Thoracic aorta (tissue), 2 donors: ENCODE measurements around the gene FAM111A. TPM values are rescaled to one million over a fixed set of nuclear protein-coding genes. Genes with fewer than 3 reads are reported as not detected.
"Not testable (repeated sequence)": the region's sequence is repeated elsewhere in the genome, so short reads cannot be mapped to it uniquely, and the experiment has no call there.

Experiments used
- ATAC-seq: fragments of 150-250 bp; one replicate; pipeline ENCODE4 v1.8.0; 2017; ENCODE audit warnings: low read depth; ENCODE audit not compliant: insufficient number of reproducible peaks, low FRiP score
- DNase-seq: peaks from one replicate; pipeline ENCODE4 v3.0.0-alpha.2; 2020; ENCODE audit warnings: low spot score
- H3K27ac ChIP-seq, 2 donors: fragments of 200-600 bp; sonication (generic); 1 replicate in 1 of 2; 2 replicates in 1 of 2; pipeline ENCODE4 v1.5.1; 2016; ENCODE audit warnings: mild to moderate bottlenecking in 2 of 2, moderate library complexity in 2 of 2
- H3K27me3 ChIP-seq: fragments of 200-600 bp; sonication (generic); replicated peaks from 2 replicates; pipeline ENCODE4 v1.6.0; 2016; ENCODE audit warnings: mild to moderate bottlenecking; ENCODE audit not compliant: insufficient read depth
- H3K36me3 ChIP-seq: fragments of 200-600 bp; sonication (generic); one replicate; pipeline ENCODE4 v1.5.1; 2016
- H3K4me1 ChIP-seq, 2 donors: fragments of 200-600 bp; sonication (generic); 1 replicate in 1 of 2; 2 replicates in 1 of 2; pipeline versions ENCODE4 v1.5.1 to v1.6.0; 2016; ENCODE audit warnings: low read depth in 2 of 2, mild to moderate bottlenecking in 1 of 2; ENCODE audit not compliant: control insufficient read depth in 1 of 2
- H3K4me3 ChIP-seq: fragments of 200-600 bp; sonication (generic); 2 replicates; pipeline ENCODE4 v1.5.1; 2016; ENCODE audit warnings: mild to moderate bottlenecking
- H3K9me3 ChIP-seq: fragments of 200-600 bp; sonication (generic); 2 replicates; pipeline ENCODE4 v1.5.1; 2016
- total RNA-seq, 2 donors: library from RNA; depleted of rRNA; stranded (reverse); fragments of >200 nt; gene quantifications; one replicate each; pipeline versions ENCODE4 v1.1.0 to v1.2.3, GENCODE V29; 2016
- TF ChIP-seq, protein P1 (sequence below): fragments of 200-600 bp; sonication (generic); IDR thresholded peaks from one replicate; pipeline ENCODE4 v1.5.1; 2019; ENCODE audit warnings: antibody characterized with exemption

FAM111A gene, protein sequence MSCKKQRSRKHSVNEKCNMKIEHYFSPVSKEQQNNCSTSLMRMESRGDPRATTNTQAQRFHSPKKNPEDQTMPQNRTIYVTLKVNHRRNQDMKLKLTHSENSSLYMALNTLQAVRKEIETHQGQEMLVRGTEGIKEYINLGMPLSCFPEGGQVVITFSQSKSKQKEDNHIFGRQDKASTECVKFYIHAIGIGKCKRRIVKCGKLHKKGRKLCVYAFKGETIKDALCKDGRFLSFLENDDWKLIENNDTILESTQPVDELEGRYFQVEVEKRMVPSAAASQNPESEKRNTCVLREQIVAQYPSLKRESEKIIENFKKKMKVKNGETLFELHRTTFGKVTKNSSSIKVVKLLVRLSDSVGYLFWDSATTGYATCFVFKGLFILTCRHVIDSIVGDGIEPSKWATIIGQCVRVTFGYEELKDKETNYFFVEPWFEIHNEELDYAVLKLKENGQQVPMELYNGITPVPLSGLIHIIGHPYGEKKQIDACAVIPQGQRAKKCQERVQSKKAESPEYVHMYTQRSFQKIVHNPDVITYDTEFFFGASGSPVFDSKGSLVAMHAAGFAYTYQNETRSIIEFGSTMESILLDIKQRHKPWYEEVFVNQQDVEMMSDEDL
- total RNA-seq, result 10 to 100 TPM; 23.6 to 35.6 TPM

DNA sequence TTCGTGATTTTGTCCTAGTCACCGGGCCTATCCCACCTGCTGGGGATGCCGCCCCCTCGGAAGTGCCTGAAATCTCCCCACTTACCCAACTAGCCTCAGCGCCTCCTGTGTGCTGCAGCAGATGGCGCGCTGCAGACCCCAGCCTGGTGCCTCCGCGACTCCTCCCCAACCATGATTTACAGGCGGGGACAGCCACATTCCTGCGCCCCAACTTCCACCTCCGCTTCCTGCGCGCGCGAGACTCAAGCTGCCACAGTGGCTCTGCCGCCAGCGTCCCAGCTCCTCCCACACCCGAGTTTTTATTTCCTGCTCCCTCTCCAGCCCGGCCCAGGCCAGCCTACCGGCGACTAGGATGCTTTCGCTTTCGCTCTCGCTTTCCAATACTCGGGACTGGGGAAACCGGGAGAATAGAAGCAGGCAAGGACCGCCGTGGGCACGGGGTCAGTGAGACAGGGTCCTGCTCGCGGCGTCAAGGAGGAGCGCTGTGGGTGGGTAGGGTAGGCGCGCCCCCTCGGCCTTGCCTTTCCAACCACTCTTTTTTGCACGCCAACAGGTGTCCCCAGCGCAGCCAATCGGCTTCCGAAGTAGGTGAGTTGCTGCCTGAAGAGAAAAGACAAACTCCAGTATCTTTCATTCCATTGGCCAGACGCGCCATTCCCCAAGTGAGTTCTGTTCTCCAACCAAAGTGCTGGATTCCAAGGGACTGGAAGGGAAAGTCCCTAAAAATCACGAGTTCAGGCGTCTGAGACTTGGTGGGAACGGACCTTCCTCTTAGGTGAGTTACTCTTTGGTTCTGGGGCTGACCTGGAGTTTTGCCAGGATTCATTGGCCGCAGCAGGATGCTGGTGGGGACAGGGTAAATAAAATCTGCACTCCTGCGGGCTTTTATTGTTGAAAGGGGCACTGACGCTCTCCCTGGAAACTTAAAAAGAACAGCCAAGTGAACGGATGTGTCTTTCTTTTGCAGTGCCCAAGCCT, at the start of gene FAM111A:
TSS of gene FAM111A (plus strand) at position 327 of the 978 bp plus-strand sequence. CDS start 6,017 bp downstream, outside the sequence.
- peak; percentile 60 for DNase-seq
- Histone ChIP-seq H3K4me1 (peaks cover 9 to 25% of the 10 kb centered on the region in 2 donors), H3K27me3 (no peaks in the 10 kb centered on the region), H3K4me3 (peak within 1 kb of the TSS; percentile 89), H3K27ac (peak within 1 kb of the TSS; percentile 90 to 94), H3K36me3 (no peaks in the 10 kb centered on the region), H3K9me3 (no peaks in the 10 kb centered on the region)
- peak; percentile 76 for ATAC-seq
- TF ChIP-seq, protein P1, sequence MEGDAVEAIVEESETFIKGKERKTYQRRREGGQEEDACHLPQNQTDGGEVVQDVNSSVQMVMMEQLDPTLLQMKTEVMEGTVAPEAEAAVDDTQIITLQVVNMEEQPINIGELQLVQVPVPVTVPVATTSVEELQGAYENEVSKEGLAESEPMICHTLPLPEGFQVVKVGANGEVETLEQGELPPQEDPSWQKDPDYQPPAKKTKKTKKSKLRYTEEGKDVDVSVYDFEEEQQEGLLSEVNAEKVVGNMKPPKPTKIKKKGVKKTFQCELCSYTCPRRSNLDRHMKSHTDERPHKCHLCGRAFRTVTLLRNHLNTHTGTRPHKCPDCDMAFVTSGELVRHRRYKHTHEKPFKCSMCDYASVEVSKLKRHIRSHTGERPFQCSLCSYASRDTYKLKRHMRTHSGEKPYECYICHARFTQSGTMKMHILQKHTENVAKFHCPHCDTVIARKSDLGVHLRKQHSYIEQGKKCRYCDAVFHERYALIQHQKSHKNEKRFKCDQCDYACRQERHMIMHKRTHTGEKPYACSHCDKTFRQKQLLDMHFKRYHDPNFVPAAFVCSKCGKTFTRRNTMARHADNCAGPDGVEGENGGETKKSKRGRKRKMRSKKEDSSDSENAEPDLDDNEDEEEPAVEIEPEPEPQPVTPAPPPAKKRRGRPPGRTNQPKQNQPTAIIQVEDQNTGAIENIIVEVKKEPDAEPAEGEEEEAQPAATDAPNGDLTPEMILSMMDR, result no peak

DNA sequence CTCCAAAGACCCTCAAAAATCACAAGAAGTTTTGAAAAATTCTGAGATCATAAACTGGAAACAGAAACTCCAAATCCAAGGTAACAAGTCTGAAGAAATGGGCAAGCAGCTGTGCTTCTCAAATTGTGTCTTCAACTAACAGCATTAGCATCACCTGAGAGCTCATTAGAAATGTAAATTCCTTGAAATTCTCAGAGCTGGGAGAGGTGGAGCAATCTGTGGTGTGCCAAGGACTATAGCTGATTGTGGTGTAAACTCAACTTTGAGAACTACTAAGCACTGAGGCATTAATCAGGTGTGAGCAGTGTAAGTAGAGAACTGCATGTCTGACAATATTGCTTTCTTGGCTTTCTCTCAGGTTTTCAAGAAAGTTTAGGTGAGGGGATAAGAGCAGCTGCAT, 49.1 kb upstream of the FAM111A start:
- H3K4me1 ChIP-seq, H3K9me3 ChIP-seq, DNase-seq, H3K36me3 ChIP-seq, H3K4me3 ChIP-seq, ATAC-seq, H3K27me3 ChIP-seq, H3K27ac ChIP-seq: not testable (repeated sequence)

DNA sequence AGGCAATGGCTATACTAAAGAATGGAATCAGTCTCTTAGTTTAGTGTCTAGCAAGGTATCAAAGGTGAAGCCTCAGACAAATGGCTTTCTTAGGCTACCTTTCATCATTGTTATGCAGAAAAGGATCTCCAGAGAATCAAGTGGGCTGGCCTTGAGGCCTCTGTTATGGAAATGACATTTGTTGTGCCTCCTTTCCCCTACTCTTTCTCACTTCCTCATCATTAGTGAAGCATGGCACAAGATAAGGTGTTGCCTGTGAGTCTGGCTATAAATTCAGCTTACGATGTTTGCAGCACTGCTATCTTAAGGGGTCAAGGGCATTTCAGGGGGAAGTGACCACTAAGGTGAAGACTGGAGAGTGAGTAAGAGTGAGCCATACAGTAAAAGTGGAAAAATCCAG, 47.4 kb upstream of the FAM111A start:
- not testable (repeated sequence) for H3K36me3 ChIP-seq, H3K4me1 ChIP-seq, DNase-seq, H3K9me3 ChIP-seq, H3K27ac ChIP-seq, H3K27me3 ChIP-seq, H3K4me3 ChIP-seq, ATAC-seq

DNA sequence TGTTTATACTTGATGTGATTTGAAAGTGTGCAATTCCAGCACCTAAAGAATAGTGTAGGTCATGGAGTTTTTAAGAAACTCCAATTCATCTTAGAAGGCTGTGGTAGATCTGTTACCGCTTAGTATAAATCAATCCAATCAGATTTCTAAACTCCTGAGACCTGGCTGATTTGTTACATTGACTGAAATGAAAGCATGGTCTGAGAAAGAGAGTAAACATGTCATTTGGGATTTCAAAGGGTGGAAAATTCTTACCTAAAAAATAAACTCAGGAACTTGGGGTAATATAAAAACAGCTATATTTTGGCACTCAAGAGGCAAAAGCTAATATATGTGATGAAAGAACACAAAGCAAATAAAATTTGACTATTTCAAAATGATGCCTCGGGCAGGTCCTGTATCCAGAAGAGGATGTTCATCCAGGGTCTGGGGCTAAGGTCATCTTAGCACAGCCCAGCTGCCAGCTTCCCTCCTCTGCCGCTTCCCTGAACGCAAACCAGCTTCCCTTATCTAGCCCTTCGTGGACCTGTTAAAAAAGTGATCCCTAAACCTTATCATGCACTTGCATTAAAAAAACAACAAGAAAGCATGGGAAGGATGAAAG, 46.6 kb upstream of the FAM111A start:
- H3K4me1 ChIP-seq, H3K27me3 ChIP-seq, H3K36me3 ChIP-seq, H3K4me3 ChIP-seq, ATAC-seq, DNase-seq, H3K27ac ChIP-seq, H3K9me3 ChIP-seq: not testable (repeated sequence)

DNA sequence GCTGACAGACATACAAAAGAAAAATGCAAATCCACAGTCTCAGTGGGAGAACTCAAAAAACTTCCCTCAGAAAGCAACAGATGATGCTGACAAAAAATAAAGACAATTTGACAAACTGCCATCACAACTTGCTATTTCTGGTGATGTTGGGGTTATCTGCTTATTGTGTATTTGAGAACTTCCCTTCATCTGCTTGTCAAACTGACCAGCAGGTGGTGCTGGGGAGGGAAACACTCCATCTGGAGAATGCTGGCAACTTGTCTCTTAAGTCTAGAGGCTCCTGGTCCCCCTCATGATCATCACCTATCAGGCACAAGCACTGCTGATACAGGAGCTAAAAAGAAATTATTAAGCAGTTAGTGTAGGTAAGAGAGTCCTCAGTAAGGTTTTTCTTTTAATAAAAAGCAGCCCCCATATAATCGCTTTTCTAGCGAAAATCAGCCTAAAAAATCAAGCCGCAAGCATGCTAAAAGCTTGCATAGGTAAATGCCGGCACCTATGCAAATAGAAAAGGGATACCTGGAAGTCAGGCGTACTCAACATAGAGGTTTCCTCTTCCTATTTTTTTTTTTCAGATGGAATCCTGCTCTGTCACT, 45.4 kb upstream of the FAM111A start:
- ATAC-seq, result no peak
- no peak for DNase-seq
- TF ChIP-seq, protein P1, result peak; percentile 53
- no peak overlapping the region for H3K27ac ChIP-seq
- H3K9me3 ChIP-seq, result no peaks in the 10 kb centered on the region
- peaks cover 0 to 9% of the 10 kb centered on the region in 2 donors for H3K4me1 ChIP-seq
- no peaks in the 10 kb centered on the region for H3K36me3 ChIP-seq
- no peaks in the 10 kb centered on the region for H3K27me3 ChIP-seq
- H3K4me3 ChIP-seq, result no peak overlapping the region

DNA sequence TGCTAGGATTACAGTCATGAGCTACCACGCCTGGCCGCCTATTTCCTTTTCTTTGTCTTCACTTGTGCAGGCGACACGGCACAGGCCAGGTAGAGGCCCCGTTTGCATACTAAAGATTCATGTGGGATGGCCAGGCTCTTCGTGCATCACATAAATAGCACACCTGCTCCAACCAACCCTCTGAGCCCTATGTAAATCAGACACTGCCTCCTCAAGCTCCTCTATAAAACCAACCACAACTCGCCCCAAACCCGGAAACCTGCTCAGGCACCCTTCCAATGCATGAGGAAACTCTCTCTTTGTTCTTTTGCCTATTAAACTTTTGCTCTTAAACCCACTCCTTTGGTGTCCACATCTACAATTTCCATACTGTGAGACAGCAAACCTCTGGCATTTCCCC, 44.7 kb upstream of the FAM111A start:
- H3K27ac ChIP-seq, H3K4me3 ChIP-seq, ATAC-seq, H3K9me3 ChIP-seq, DNase-seq, H3K36me3 ChIP-seq, H3K27me3 ChIP-seq: not testable (repeated sequence)
- peaks cover 0 to 13% of the 10 kb centered on the region in 2 donors for H3K4me1 ChIP-seq
